H1 (cell line): ENCODE results near the gene GRK5. TPM values are rescaled to one million over a fixed set of nuclear protein-coding genes. Genes with fewer than 3 reads are reported as not detected.

ENCODE experiments used
- CTCF ChIA-PET: fragments of 300-600 bp; sonication (Branson Sonifier 250); formaldehyde crosslinking; loops from one replicate; lab custom pipeline; 2021; ENCODE audit not compliant: partially characterized antibody; lab: Charles Lee
- POLR2A ChIA-PET: fragments of 300-600 bp; sonication (Branson Sonifier 250); formaldehyde crosslinking; loops from one replicate; lab custom pipeline; 2021; ENCODE audit warnings: inconsistent platforms; ENCODE audit not compliant: partially characterized antibody; lab: Charles Lee
- DNase-seq, 2 experiments: peaks; one replicate each; pipeline versions ENCODE4 v3.0.0 to v3.0.0-alpha.2; 2010 to 2022; ENCODE audit warnings: low spot score in 2 of 2, low read depth in 1 of 2, mixed read lengths in 1 of 2
- FAIRE-seq: peaks from 2 replicates; lab custom pipeline; 2011; peaks lifted over from hg19 to GRCh38; lab: Jason Lieb, UNC
- H2AFZ ChIP-seq: 2 replicates; pipeline ENCODE4 v1.8.1; 2012; ENCODE audit warnings: low read length, inconsistent platforms
- H2AK5ac ChIP-seq: 2 replicates; pipeline ENCODE4 v1.6.1; 2013; ENCODE audit warnings: low read depth, low read length
- H2BK120ac ChIP-seq: replicated peaks from 2 replicates; pipeline ENCODE3; 2013; ENCODE audit warnings: low read depth, low read length, inconsistent platforms
- H2BK12ac ChIP-seq: 2 replicates; pipeline ENCODE4 v1.6.1; 2013; ENCODE audit warnings: low read depth, low read length
- H2BK15ac ChIP-seq: 2 replicates; pipeline ENCODE4 v1.6.1; 2013; ENCODE audit warnings: low read length
- H2BK20ac ChIP-seq: 2 replicates; pipeline ENCODE4 v1.6.1; 2013; ENCODE audit warnings: low read length
- H2BK5ac ChIP-seq: 2 replicates; pipeline ENCODE4 v1.6.1; 2013; ENCODE audit warnings: low read depth, low read length
- H3K14ac ChIP-seq: 2 replicates; pipeline ENCODE4 v1.6.1; 2013; ENCODE audit warnings: inconsistent platforms; ENCODE audit not compliant: insufficient read length
- H3K18ac ChIP-seq: 2 replicates; pipeline ENCODE4 v1.6.1; 2013; ENCODE audit warnings: low read length; ENCODE audit errors: extremely low read depth
- H3K23ac ChIP-seq: 2 replicates; pipeline ENCODE4 v1.6.1; 2013; ENCODE audit warnings: inconsistent platforms; ENCODE audit not compliant: insufficient read length
- H3K23me2 ChIP-seq: 2 replicates; pipeline ENCODE4 v1.6.1; 2013; ENCODE audit warnings: low read depth, low read length
- H3K27ac ChIP-seq: 2 replicates; pipeline ENCODE4 v1.6.1; 2011; ENCODE audit warnings: low read depth, low read length, inconsistent platforms
- H3K27me3 ChIP-seq, 4 experiments: replicated peaks in 1 of 4; 1 replicate in 1 of 4; 2 replicates in 3 of 4; pipeline versions ENCODE4 v1.6.1 to v1.8.1; 2011 to 2013; ENCODE audit warnings: low read length in 3 of 4, mild to moderate bottlenecking in 3 of 4, inconsistent platforms in 2 of 4, mixed read lengths in 2 of 4, moderate library complexity in 1 of 4; ENCODE audit not compliant: control insufficient read depth in 3 of 4, insufficient read depth in 3 of 4; ENCODE audit errors: extremely low read depth in 1 of 4
- H3K36me3 ChIP-seq, 4 experiments: 2 replicates each; pipeline versions ENCODE4 v1.6.1 to v1.8.1; 2011 to 2013; ENCODE audit warnings: mild to moderate bottlenecking in 4 of 4, low read length in 3 of 4, moderate library complexity in 2 of 4, control low read depth in 1 of 4, inconsistent platforms in 1 of 4; ENCODE audit not compliant: insufficient read depth in 4 of 4, control insufficient read depth in 2 of 4
- H3K4ac ChIP-seq: replicated peaks from 2 replicates; pipeline ENCODE3; 2013; ENCODE audit warnings: low read length, low read depth, mixed read lengths, inconsistent platforms; ENCODE audit not compliant: insufficient read length
- H3K4me1 ChIP-seq, 4 experiments: replicated peaks in 1 of 4; 1 replicate in 1 of 4; 2 replicates in 3 of 4; pipeline versions ENCODE4 v1.6.1 to v1.8.1; 2011 to 2013; ENCODE audit warnings: low read length in 3 of 4, inconsistent platforms in 2 of 4, mixed read lengths in 1 of 4; ENCODE audit not compliant: insufficient read depth in 4 of 4, control insufficient read depth in 3 of 4
- H3K4me2 ChIP-seq, 2 experiments: 2 replicates each; pipeline versions ENCODE4 v1.6.1 to v1.8.1; 2011 to 2013; ENCODE audit warnings: low read depth in 2 of 2, low read length in 2 of 2, control low read depth in 1 of 2, inconsistent platforms in 1 of 2, mild to moderate bottlenecking in 1 of 2; ENCODE audit not compliant: insufficient read depth in 1 of 2
- H3K4me3 ChIP-seq, 4 experiments: fragments of 200-600, 300-600 bp in 1 of 4; sonication (generic), shearing (Covaris generic), sonication (Bioruptor Twin) in 1 of 4; 2 replicates each; pipeline versions ENCODE4 v1.5.1 to v1.8.1; 2011 to 2016; ENCODE audit warnings: low read length in 4 of 4, low read depth in 3 of 4, control low read depth in 2 of 4, inconsistent platforms in 2 of 4, mild to moderate bottlenecking in 2 of 4, mixed read lengths in 1 of 4, moderate library complexity in 1 of 4; ENCODE audit not compliant: insufficient read depth in 2 of 4; ENCODE audit errors: extremely low read depth in 1 of 4
- H3K56ac ChIP-seq: replicated peaks from 2 replicates; pipeline ENCODE3; 2013; ENCODE audit warnings: low read depth, mild to moderate bottlenecking, mixed read lengths, low read length, inconsistent platforms; ENCODE audit not compliant: insufficient read length
- H3K79me1 ChIP-seq: 2 replicates; pipeline ENCODE4 v1.6.1; 2013; ENCODE audit warnings: low read depth, low read length, control low read depth
- H3K79me2 ChIP-seq, 2 experiments: 2 replicates each; pipeline versions ENCODE4 v1.6.1 to v1.8.1; 2012 to 2013; ENCODE audit warnings: low read length in 2 of 2, mild to moderate bottlenecking in 2 of 2, inconsistent platforms in 1 of 2; ENCODE audit not compliant: insufficient read depth in 2 of 2, control insufficient read depth in 1 of 2
- H3K9ac ChIP-seq, 4 experiments: replicated peaks in 1 of 4; 1 replicate in 1 of 4; 2 replicates in 3 of 4; pipeline versions ENCODE4 v1.6.1 to v1.8.1; 2011 to 2013; ENCODE audit warnings: low read depth in 3 of 4, low read length in 3 of 4, control low read depth in 2 of 4, mild to moderate bottlenecking in 2 of 4, moderate library complexity in 2 of 4, inconsistent platforms in 1 of 4; ENCODE audit errors: extremely low read depth in 1 of 4
- H3K9me3 ChIP-seq, 2 experiments: 2 replicates each; pipeline versions ENCODE4 v1.6.1 to v1.8.1; 2012 to 2013; ENCODE audit warnings: mild to moderate bottlenecking in 2 of 2, moderate library complexity in 2 of 2, control low read depth in 1 of 2, inconsistent platforms in 1 of 2, low read depth in 1 of 2, low read length in 1 of 2, mixed read lengths in 1 of 2; ENCODE audit not compliant: insufficient read depth in 2 of 2
- H4K20me1 ChIP-seq, 2 experiments: replicated peaks in 1 of 2; 2 replicates each; pipeline versions ENCODE3 to v1.8.1; 2011 to 2013; ENCODE audit warnings: inconsistent platforms in 2 of 2, low read length in 2 of 2, mild to moderate bottlenecking in 1 of 2; ENCODE audit not compliant: insufficient read depth in 2 of 2, control insufficient read depth in 1 of 2
- H4K5ac ChIP-seq: 2 replicates; pipeline ENCODE4 v1.6.1; 2013; ENCODE audit warnings: low read length, low read depth, mixed read lengths, inconsistent platforms; ENCODE audit not compliant: insufficient read length
- H4K8ac ChIP-seq: 2 replicates; pipeline ENCODE4 v1.8.0; 2013; ENCODE audit warnings: mild to moderate bottlenecking, moderate library complexity, low read length, inconsistent platforms; ENCODE audit not compliant: insufficient read depth; ENCODE audit errors: extremely low read depth
- H4K91ac ChIP-seq: replicated peaks from 2 replicates; pipeline ENCODE3; 2013; ENCODE audit warnings: low read length, mixed read lengths, inconsistent platforms; ENCODE audit not compliant: insufficient read length
- ASH2L ChIP-seq: fragments of 200-600, 300-600 bp; sonication (generic); IDR thresholded peaks from one replicate; pipeline ENCODE4 v1.7.1; 2017; ENCODE audit warnings: low read length
- ATF3 ChIP-seq: IDR thresholded peaks from 2 replicates; pipeline ENCODE4 v1.6.1; 2011; ENCODE audit warnings: low read depth, mild to moderate bottlenecking, low read length; ENCODE audit not compliant: insufficient read depth
- CHD2 ChIP-seq: IDR thresholded peaks from 2 replicates; pipeline ENCODE4 v1.6.1; 2012; ENCODE audit warnings: low read length, improper control_type of control experiment
- FOSL1 ChIP-seq: IDR thresholded peaks from 2 replicates; pipeline ENCODE4 v1.6.1; 2011; ENCODE audit warnings: mild to moderate bottlenecking, low read depth, low read length, moderate library complexity; ENCODE audit not compliant: insufficient read depth
- GTF2F1 ChIP-seq: IDR thresholded peaks from 2 replicates; pipeline ENCODE4 v1.6.1; 2012; ENCODE audit warnings: low read depth, low read length, improper control_type of control experiment, borderline replicate concordance
- JUN ChIP-seq: IDR thresholded peaks from 2 replicates; pipeline ENCODE4 v1.6.1; 2011; ENCODE audit warnings: low read depth, mild to moderate bottlenecking, improper control_type of control experiment, low read length
- KDM4A ChIP-seq: IDR thresholded peaks from one replicate; pipeline ENCODE4 v1.7.1; 2012; ENCODE audit warnings: low read depth, mild to moderate bottlenecking, moderate library complexity, low read length, inconsistent platforms; ENCODE audit not compliant: severe bottlenecking
- MAX ChIP-seq: IDR thresholded peaks from 2 replicates; pipeline ENCODE4 v1.6.1; 2012; ENCODE audit warnings: inconsistent platforms
- RFX5 ChIP-seq: IDR thresholded peaks from 2 replicates; pipeline ENCODE4 v1.6.1; 2011; ENCODE audit warnings: low read depth, low read length, improper control_type of control experiment, borderline replicate concordance
- SAP30 ChIP-seq: fragments of 300-600 bp; sonication (generic); IDR thresholded peaks from 2 replicates; pipeline ENCODE4 v1.7.1; 2012; ENCODE audit warnings: low read length, moderate library complexity, mild to moderate bottlenecking, inconsistent platforms; ENCODE audit not compliant: insufficient read depth, insufficient replicate concordance
- TBP ChIP-seq: IDR thresholded peaks from 2 replicates; pipeline ENCODE4 v1.6.1; 2011; ENCODE audit warnings: low read depth, low read length, improper control_type of control experiment
- TCF12 ChIP-seq: IDR thresholded peaks from 2 replicates; pipeline ENCODE4 v1.6.1; 2011; ENCODE audit warnings: low read depth, mild to moderate bottlenecking, low read length
- WGBS, 2 experiments: shearing (Covaris generic) in 1 of 2; methylation state at CpG; one replicate each; pipeline versions ENCODE4 v1.1.6 to v1.1.7; 2013 to 2015; ENCODE audit warnings: low lambda C conversion rate in 2 of 2, mixed read lengths in 2 of 2, inconsistent platforms in 1 of 2, low coverage in 1 of 2, missing lambda C conversion rate in 1 of 2; ENCODE audit not compliant: insufficient replicate concordance in 2 of 2, insufficient coverage in 1 of 2, insufficient read length in 1 of 2; ENCODE audit errors: extremely low coverage in 1 of 2, missing lambda C conversion rate in 1 of 2; 5-methylcytosine and 5-hydroxymethylcytosine counted together
- polyA plus RNA-seq, 7 experiments: library from polyadenylated mRNA; depleted of rRNA in 3 of 7; stranded (reverse) in 5 of 7; unstranded in 2 of 7; fragments of >200 nt in 5 of 7; fragments of 200-250 nt in 2 of 7; gene quantifications; 1 replicate in 5 of 7; 2 replicates in 1 of 7; 4 replicates in 1 of 7; pipeline versions ENCODE4 v1.2.1 to v1.2.3, GENCODE V29; 2011 to 2013; ENCODE audit warnings: missing spikeins in 2 of 7, mixed read lengths in 2 of 7
- total RNA-seq: library from RNA; stranded (reverse); fragmentation: NEBNext Ultra II Directional; extraction: Animal tissue kit (Norgen Biotek cat#: 25700); gene quantifications from 2 replicates; pipeline ENCODE4 v1.2.1, GENCODE V29; 2021

GRK5 gene
- total and polyA plus RNA-seq, 2 of the 8 experiments (the other 6 are each of a cell fraction or from before 2014, with no cell fraction given), result 0.54 to 2.5 TPM

DNA sequence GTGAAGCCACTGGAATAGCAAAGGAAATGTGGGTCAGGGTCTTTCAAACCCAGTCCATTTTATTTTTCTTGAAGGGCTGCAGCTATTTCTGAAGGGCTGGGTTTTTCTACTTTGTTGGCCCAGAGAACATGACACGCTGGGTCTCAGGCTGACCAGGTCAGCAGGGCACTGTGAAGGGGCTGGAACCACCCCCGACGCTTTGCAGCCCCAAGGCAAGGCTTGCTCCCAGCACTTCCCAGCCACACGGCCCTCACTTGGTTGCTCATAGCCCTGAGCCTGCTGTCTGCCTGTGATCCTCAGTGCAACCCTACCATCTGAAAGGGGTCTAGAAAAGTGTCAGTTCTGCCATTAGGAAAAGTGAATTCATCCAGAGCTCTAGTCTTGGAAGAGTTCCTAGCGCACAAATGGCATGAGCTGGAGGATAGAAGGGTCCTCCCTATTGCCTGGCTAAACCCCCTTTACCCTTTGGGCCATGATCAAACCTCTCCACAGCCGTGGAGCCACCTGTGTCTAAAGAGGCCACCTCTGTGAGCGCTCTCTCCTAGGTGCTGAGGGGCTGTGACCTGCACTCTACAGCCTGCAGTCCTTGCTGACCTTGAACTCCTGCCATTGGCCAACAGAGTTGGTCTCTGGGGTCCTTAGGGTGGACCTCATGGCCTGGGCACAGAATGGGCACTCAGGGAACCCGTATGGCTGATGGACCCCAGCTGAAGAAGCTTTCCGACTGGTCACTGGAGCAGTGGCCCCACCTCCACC is 203.2 kb downstream of the GRK5 start:
- no peak for FAIRE-seq
- Histone ChIP-seq H2BK5ac (no peak overlapping the region), H3K9ac (no peak overlapping the region), H3K4me1 (peaks cover 0 to 4% (median 0%) of the 10 kb centered on the region in 4 experiments; a peak in 3 of 7 replicates), H3K9me3 (no peaks in the 10 kb centered on the region), H3K4me3 (no peak overlapping the region), H3K79me2 (no peaks in the 10 kb centered on the region), H3K23ac (no peak overlapping the region), H2BK12ac (no peak overlapping the region), H3K56ac (no peak overlapping the region), H4K5ac (no peak overlapping the region), H3K79me1 (no peaks in the 10 kb centered on the region), H3K18ac (no peak overlapping the region; the same call in 1 of the 2 replicates), H3K27ac (no peak overlapping the region), H3K23me2 (no peaks in the 10 kb centered on the region), H3K36me3 (no peaks in the 10 kb centered on the region; a peak in 3 of 8 replicates), H4K8ac (no peak overlapping the region), H2BK15ac (no peak overlapping the region), H3K4ac (no peak overlapping the region), H3K4me2 (no peak overlapping the region), H4K91ac (no peak overlapping the region), H4K20me1 (no peaks in the 10 kb centered on the region), H3K14ac (no peak overlapping the region), H2BK20ac (no peak overlapping the region), H2AK5ac (no peak overlapping the region), H2AFZ (no peak overlapping the region), H3K27me3 (no peaks in the 10 kb centered on the region), H2BK120ac (no peak overlapping the region)
- CTCF ChIA-PET, result interaction anchor here (0.8 to 16.5 kb wide), 6 partner anchors 8 to 208 kb away, joined by 3 to 272 read pairs (median 4); partner anchors contain the start of gene GRK5
- WGBS, 2 experiments, result 89% methylated on average over 9 of the region's 9 CpGs; no CpG with 5 or more reads in 1 of the 2 experiments
- POLR2A ChIA-PET, result no interaction called here
- no peak for DNase-seq
- no peak for TF ChIP-seq ASH2L
- no peak for TF ChIP-seq MAX
- no peak for TF ChIP-seq TBP
- no peak for TF ChIP-seq RFX5
- no peak for TF ChIP-seq ATF3
- no peak for TF ChIP-seq TCF12
- no peak for TF ChIP-seq FOSL1
- TF ChIP-seq GTF2F1, result no peak
- TF ChIP-seq CHD2, result no peak
- TF ChIP-seq JUN, result no peak
- TF ChIP-seq KDM4A, result no peak
- no peak for TF ChIP-seq SAP30
